HG03108 (cell line): ENCODE measurements around the gene CNGA2.

ENCODE experiments used
- ATAC-seq: cut with Tn5 transposase; IDR thresholded peaks from one replicate; pipeline ENCODE4 v1.9.1; 2021; ENCODE audit warnings: moderate library complexity; ENCODE audit not compliant: unreplicated experiment

Gene CNGA2

DNA sequence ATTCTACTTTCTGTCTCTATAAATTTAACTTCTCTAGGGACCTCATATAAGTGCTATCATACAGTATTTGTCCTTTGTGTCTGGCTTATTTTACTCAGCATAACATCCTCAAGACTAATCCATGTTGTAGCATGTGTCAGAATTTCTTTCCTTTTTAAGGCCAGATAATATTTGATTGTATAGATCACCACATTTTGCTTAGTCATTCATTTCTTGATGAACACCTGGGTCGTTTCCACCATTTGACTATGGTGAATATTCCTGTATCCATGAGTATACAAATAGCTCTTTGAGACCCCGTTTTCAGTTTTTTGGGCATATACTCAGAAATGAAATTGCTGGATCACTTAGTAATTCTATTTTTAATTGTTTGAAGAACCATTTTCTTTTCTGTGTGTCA is 12.0 kb downstream of the CNGA2 start:
- ATAC-seq: no peak

DNA sequence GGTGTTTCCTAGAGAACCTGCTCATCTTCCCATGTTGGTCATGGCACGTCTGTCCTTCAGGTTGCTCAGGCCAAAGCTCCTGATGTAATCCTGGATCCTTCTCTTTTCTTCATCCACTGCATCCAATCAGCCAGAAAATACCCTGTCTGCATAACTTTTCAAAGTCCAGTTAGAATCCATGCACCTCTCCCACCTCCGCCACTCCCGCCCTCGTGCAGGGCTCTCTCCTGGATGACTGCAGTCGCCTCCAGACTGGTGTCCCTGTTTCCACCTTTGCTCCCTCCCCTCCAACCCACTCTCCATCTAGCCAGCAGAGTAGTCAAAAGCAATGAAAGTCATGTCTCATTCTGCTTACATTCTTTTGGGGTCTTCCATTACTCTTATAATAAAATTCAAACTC is 16.0 kb downstream of the CNGA2 start:
- ATAC-seq: no peak

- no peak for ATAC-seq
Observed at GRCh38 chrX:151752847-151753246, 18.3 kb downstream of the CNGA2 start.

GRCh38 chrX:151753313-151754046 is 18.9 kb downstream of the CNGA2 start:
- ATAC-seq: peak; percentile 80

GRCh38 chrX:151754047-151754429 is 19.5 kb downstream of the CNGA2 start:
- ATAC-seq: no peak

DNA sequence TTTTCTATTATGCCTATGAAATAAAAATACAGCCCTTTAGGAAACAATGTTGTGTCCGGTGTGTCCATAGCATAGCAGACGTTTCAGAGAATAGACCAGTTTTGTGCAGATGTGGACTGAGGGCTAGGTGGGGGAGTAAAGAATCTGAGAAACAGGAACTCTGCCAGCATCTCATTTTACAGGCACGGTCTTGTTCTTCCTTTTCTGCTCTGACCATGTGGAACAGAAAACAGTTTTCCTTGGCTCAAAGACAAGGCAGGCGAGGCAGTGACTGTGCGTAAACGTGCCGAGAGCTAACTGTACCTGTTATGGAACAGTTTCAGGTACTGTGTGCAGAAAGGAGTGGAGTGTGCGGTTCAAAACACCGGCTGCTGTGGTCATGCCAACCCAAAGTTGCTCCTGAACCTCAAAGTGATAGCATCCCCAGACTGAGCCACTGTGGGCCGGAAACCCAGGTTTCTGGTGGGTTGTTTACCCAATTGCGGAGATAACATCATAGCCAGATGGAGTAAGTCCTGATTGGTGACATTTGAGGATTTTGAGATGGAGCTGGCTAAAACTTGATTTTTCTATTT is 20.2 kb downstream of the CNGA2 start:
- no peak for ATAC-seq

DNA sequence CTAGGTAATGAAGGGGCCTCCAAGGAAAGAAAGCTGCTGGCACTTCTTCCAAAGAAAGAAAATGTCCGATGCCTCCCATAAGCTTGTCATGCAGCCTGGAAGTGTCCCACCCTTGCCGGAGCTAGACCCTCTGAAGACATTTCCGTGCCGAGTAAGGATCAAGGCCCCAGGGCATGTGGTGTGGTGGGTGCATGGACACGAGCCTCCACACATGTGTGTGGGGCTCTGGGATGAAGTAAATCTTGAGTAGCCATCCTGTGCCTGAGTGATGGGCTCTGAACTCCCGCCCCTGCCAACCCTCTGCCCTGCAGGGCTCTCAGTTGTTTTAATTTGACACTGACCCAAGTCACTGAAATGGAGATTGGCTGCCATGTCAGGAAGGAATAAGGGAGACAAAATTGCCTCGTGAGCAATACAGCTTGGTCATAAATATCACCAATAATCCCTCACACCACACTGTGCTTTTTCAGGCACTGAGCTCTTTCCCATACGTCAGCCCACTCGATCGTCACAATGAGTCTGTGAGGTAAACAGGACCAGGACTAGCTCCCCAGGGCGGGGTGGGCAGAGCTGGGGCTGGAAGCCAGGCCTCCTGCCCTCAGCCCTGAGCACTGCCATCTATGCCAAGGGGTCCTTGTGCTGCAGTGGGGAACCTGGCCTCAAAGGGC is 24.6 kb downstream of the CNGA2 start:
- ATAC-seq: no peak

GRCh38 chrX:151762802-151763201 is 28.3 kb downstream of the CNGA2 start:
- no peak for ATAC-seq

DNA sequence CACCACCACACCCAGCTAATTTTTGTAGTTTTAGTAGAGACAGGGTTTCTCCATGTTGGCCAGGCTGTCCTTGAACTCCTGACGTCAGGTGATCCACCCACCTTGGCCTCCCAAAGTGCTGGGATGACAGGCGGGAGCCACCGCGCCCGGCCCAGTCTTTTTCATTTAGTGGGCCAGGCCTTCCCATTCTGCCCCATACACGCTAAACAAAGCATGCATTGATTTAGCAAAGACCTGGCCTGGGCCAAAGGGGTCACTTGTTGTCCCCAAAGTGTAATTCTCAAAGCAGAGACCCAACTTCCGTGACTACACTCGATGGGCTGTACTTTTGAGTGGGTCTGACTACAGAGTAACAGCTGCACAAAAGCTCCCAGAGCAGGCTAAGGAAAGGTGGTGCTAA is 29.2 kb downstream of the CNGA2 start:
- ATAC-seq: no peak

DNA sequence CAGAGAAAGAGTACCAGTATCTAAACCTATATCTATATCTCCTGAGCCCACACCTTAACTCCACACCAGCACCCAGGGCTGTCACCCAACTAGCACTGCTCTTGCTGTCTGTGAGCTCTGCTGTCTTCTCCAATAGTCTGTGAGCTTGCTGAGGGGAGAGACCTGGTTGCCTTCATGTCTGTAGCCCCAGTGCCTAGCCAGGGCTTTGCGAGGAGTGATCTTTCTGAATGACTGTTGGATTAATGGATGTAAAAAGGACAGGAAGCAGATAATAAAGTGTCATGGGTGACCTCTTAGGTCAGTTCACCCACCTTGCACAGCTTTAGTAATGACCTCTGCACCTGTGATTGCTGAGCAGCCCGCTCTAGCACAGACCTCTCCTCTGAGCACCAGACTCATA is 30.5 kb downstream of the CNGA2 start:
- no peak for ATAC-seq

GRCh38 chrX:151771726-151772125 is 37.2 kb downstream of the CNGA2 start:
- no peak for ATAC-seq

GRCh38 chrX:151773434-151773833 is 38.9 kb downstream of the CNGA2 start:
- no peak for ATAC-seq

- no peak for ATAC-seq
Observed at GRCh38 chrX:151774421-151774820, 39.9 kb downstream of the CNGA2 start.

- ATAC-seq: no peak
Observed at GRCh38 chrX:151776181-151776731, 41.7 kb downstream of the CNGA2 start.

- ATAC-seq: no peak
Observed at GRCh38 chrX:151776936-151777335, 42.4 kb downstream of the CNGA2 start.

- ATAC-seq: no peak
Observed at GRCh38 chrX:151779258-151779657, 44.7 kb downstream of the CNGA2 start.

DNA sequence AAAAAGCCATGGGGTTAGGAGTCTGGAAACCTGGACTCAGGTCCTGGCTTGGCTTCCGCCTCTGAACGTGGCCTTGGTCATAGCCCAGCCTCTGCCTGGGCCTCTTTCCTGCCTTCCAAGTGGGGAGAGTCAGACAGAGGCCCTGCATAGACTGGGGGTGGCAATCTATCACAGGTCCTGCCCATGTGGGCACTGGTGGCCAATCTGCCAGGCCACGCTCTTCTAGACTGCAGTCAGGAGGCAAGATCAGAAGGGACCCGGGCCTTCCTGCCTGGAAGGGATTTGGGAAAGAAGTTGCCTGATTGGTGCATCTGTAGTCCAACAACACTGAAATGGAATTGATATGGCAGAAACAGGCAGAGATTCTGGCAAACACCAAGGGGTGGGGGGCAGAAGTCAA is 46.1 kb downstream of the CNGA2 start:
- ATAC-seq: no peak

GRCh38 chrX:151789179-151789800 is 54.7 kb downstream of the CNGA2 start:
- no peak for ATAC-seq

GRCh38 chrX:151790481-151791160 is 56.1 kb downstream of the CNGA2 start:
- no peak for ATAC-seq

DNA sequence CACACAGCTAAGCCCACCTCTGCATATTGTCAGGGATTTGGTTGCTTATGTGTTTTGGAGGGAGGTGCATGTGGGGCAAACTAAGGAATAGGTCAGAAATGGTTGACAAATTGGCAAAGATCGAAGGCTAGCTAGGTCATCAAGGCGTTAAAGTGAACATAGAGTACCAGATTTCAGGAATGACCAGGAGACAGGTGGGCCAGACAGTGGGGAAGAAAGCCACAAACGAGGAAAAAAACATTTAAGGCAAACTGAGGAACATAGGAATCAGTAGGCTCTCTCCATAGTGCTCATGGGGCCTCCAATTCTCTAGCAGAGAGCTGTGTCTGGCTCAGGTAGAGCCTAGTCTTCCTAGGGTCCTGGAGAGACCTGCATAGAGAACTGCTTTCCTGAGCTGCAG is 57.4 kb downstream of the CNGA2 start:
- no peak for ATAC-seq

DNA sequence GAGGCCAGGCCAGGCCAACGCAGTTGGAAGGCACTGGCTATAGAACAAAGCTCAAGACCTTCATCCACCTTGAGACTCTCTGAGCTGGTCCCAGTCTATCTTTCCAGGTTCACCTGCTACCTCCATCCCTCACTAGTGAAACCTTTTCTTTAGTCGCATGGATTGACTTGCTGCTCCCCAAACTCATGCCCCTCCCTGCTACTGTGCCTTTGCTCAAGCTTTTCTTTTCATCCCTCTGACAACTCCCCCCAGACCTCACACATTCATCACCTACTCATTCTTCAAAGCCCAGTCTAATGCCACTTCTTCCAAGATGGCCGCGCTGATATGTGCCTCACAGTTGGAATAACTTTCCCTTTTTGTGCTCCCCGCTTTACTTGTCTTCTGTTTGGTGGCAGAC is 58.0 kb downstream of the CNGA2 start:
- ATAC-seq: no peak
